ENCODE data around the gene SON. TPM values are rescaled to one million over a fixed set of nuclear protein-coding genes. Genes with fewer than 3 reads are reported as not detected.

Gene SON
- total RNA-seq, 2 experiments from 2014 or later: 420 to 438 TPM

- Histone ChIP-seq H3K36me3 (ENCODE audit: insufficient read depth, low read length) (peaks cover 54% of the 10 kb centered on the region), H3K27me3 (ENCODE audit: control insufficient read depth in 1 of 2, insufficient read depth in 2 of 2, low read length in 2 of 2) (no peaks in the 10 kb centered on the region), H3K9me3 (ENCODE audit: control insufficient read depth in 1 of 2, insufficient read depth in 1 of 2, low read length in 2 of 2) (no peaks in the 10 kb centered on the region), H3K4me3 (ENCODE audit: low read length) (no peak overlapping the region), H3K27ac (ENCODE audit: low read depth in 1 of 2, low read length in 2 of 2) (no peak overlapping the region), H3K4me1 (ENCODE audit: insufficient read depth, low read length) (no peaks in the 10 kb centered on the region)
- CTCF ChIA-PET: no interaction called here
- no peak overlapping the region for H3K4me3 Mint-ChIP-seq
- TF ChIP-seq, protein P1, sequence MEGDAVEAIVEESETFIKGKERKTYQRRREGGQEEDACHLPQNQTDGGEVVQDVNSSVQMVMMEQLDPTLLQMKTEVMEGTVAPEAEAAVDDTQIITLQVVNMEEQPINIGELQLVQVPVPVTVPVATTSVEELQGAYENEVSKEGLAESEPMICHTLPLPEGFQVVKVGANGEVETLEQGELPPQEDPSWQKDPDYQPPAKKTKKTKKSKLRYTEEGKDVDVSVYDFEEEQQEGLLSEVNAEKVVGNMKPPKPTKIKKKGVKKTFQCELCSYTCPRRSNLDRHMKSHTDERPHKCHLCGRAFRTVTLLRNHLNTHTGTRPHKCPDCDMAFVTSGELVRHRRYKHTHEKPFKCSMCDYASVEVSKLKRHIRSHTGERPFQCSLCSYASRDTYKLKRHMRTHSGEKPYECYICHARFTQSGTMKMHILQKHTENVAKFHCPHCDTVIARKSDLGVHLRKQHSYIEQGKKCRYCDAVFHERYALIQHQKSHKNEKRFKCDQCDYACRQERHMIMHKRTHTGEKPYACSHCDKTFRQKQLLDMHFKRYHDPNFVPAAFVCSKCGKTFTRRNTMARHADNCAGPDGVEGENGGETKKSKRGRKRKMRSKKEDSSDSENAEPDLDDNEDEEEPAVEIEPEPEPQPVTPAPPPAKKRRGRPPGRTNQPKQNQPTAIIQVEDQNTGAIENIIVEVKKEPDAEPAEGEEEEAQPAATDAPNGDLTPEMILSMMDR (IDR thresholded peaks at IDR 0.05): no peak
- ATAC-seq (ENCODE audit: poor library complexity) (no peak), DNase-seq (no peak)
- H3K27ac Mint-ChIP-seq: no peak overlapping the region
- H3K4me1 Mint-ChIP-seq (ENCODE audit: low read depth): no peaks in the 10 kb centered on the region
- H3K27me3 Mint-ChIP-seq: no peaks in the 10 kb centered on the region
- intact Hi-C loops (cut with DNase I, micrococcal nuclease): no loop called here
- no peaks in the 10 kb centered on the region for H3K9me3 Mint-ChIP-seq
- POLR2A ChIA-PET: interaction anchor here (0.6 kb wide), 1 partner anchor 83 kb away, joined by 4 read pairs; no protein-coding TSS in a partner anchor
- H3K36me3 Mint-ChIP-seq (ENCODE audit: low read depth): peaks cover 78% of the 10 kb centered on the region
Measured at GRCh38 chr21:33510826-33511225, 32.0 kb upstream of the SON start.

DNA sequence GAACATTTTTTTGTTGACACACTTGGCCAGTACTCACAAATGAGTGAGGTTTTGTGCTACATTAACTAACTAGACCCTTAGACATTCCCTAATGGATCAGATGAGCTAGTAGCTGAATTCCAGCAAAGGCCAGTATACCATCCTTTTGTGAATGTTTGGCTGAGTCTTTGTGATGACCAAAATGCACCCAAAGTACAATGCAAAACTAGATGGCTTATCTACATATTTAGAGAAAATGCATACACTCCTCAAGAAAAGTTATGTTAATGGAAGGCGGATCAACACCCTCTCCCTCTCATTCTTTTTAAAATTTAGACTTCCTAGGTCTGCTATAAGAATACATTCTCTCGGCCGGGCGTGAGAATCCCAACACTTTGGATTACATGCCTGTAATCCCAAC is 31.2 kb upstream of the SON start:
- no peaks in the 10 kb centered on the region for H3K4me1 Mint-ChIP-seq (ENCODE audit: low read depth)
- POLR2A ChIA-PET: interaction anchor here (0.6 kb wide), 1 partner anchor 84 kb away, joined by 4 read pairs; no protein-coding TSS in a partner anchor
- no peak for ATAC-seq (ENCODE audit: poor library complexity)

GRCh38 chr21:33512481-33512880 is 30.4 kb upstream of the SON start:
- no peak overlapping the region for H3K27ac Mint-ChIP-seq
- Histone ChIP-seq H3K9me3 (ENCODE audit: control insufficient read depth in 1 of 2, insufficient read depth in 1 of 2, low read length in 2 of 2) (no peaks in the 10 kb centered on the region), H3K36me3 (ENCODE audit: insufficient read depth, low read length) (peaks cover 68% of the 10 kb centered on the region), H3K4me3 (ENCODE audit: low read length) (no peak overlapping the region), H3K27me3 (ENCODE audit: control insufficient read depth in 1 of 2, insufficient read depth in 2 of 2, low read length in 2 of 2) (no peaks in the 10 kb centered on the region), H3K27ac (ENCODE audit: low read depth in 1 of 2, low read length in 2 of 2) (no peak overlapping the region), H3K4me1 (ENCODE audit: insufficient read depth, low read length) (no peaks in the 10 kb centered on the region)
- no peak for ATAC-seq (ENCODE audit: poor library complexity)
- no peaks in the 10 kb centered on the region for H3K4me1 Mint-ChIP-seq (ENCODE audit: low read depth)
- CTCF ChIA-PET: interaction anchor here (0.7 kb wide), 2 partner anchors 67 to 477 kb away, joined by 3 read pairs; no protein-coding TSS in a partner anchor
- no peak for DNase-seq
- intact Hi-C loops (cut with DNase I, micrococcal nuclease): no loop called here
- H3K27me3 Mint-ChIP-seq: no peaks in the 10 kb centered on the region
- H3K36me3 Mint-ChIP-seq (ENCODE audit: low read depth): peaks cover 82% of the 10 kb centered on the region
- POLR2A ChIA-PET: interaction anchor here (1.2 kb wide), 1 partner anchor 21 kb away, joined by 3 read pairs; the partner anchor contains the start of gene DNAJC28
- TF ChIP-seq, protein P1 (IDR thresholded peaks at IDR 0.05): no peak
- H3K9me3 Mint-ChIP-seq: no peaks in the 10 kb centered on the region
- H3K4me3 Mint-ChIP-seq: no peak overlapping the region

More for the DNA sequence above, 31.2 kb upstream of the SON start:
- no peak overlapping the region for H3K4me3 ChIP-seq (ENCODE audit: low read length)
- peaks cover 81% of the 10 kb centered on the region for H3K36me3 Mint-ChIP-seq (ENCODE audit: low read depth)
- peaks cover 60% of the 10 kb centered on the region for H3K36me3 ChIP-seq (ENCODE audit: insufficient read depth, low read length)
- no peaks in the 10 kb centered on the region for H3K9me3 ChIP-seq (ENCODE audit: control insufficient read depth in 1 of 2, insufficient read depth in 1 of 2, low read length in 2 of 2)
- no peaks in the 10 kb centered on the region for H3K27me3 Mint-ChIP-seq
- no peaks in the 10 kb centered on the region for H3K27me3 ChIP-seq (ENCODE audit: control insufficient read depth in 1 of 2, insufficient read depth in 2 of 2, low read length in 2 of 2)
- intact Hi-C loops (cut with DNase I, micrococcal nuclease): no loop called here
- no peak overlapping the region for H3K27ac Mint-ChIP-seq
- no peaks in the 10 kb centered on the region for H3K9me3 Mint-ChIP-seq
- TF ChIP-seq, protein P1 (IDR thresholded peaks at IDR 0.05): no peak
- CTCF ChIA-PET: no interaction called here
- H3K4me1 ChIP-seq (ENCODE audit: insufficient read depth, low read length): no peaks in the 10 kb centered on the region
- no peak for DNase-seq
- no peak overlapping the region for H3K4me3 Mint-ChIP-seq
- no peak overlapping the region for H3K27ac ChIP-seq (ENCODE audit: low read depth in 1 of 2, low read length in 2 of 2)
